Adrenal gland (tissue), 12 donors: ENCODE measurements around the gene TMEM107. TPM values are rescaled to one million over a fixed set of nuclear protein-coding genes. Genes with fewer than 3 reads are reported as not detected.

Experiments used
- DNase-seq, 7 donors: peaks; one replicate each; pipeline ENCODE4 v3.0.0-alpha.2; 2019 to 2020
- H3K27ac ChIP-seq, 5 donors: fragments of 200-600 bp; sonication (generic) in 4 of 5; 1 replicate in 3 of 5; 2 replicates in 2 of 5; pipeline versions ENCODE4 v1.5.1 to v1.8.0; 2016 to 2020; ENCODE audit warnings: mild to moderate bottlenecking in 1 of 5
- H3K27me3 ChIP-seq: fragments of 200-600 bp; 2 replicates; pipeline ENCODE4 v1.8.0; 2021
- H3K36me3 ChIP-seq, 2 donors: fragments of 200-600 bp; replicated peaks in 1 of 2; 1 replicate in 1 of 2; 2 replicates in 1 of 2; pipeline versions ENCODE4 v1.5.1 to v1.8.0; 2018 to 2022
- H3K4me1 ChIP-seq, 2 donors: fragments of 200-600 bp; replicated peaks in 1 of 2; 1 replicate in 1 of 2; 2 replicates in 1 of 2; pipeline versions ENCODE4 v1.5.1 to v1.8.0; 2018 to 2021
- H3K4me3 ChIP-seq, 4 donors: fragments of 200-600 bp; sonication (generic) in 3 of 4; one replicate each; pipeline ENCODE4 v1.5.1; 2016 to 2018
- H3K9me3 ChIP-seq, 3 donors: fragments of 200-600 bp; sonication (generic) in 1 of 3; replicated peaks in 1 of 3; 1 replicate in 2 of 3; 2 replicates in 1 of 3; pipeline versions ENCODE4 v1.5.1 to v1.8.0; 2016 to 2021
- POLR2A ChIP-seq, 2 donors: fragments of 450-650 bp; IDR thresholded peaks; one replicate each; pipeline ENCODE4 v1.6.1; 2017; ENCODE audit warnings: antibody characterized with exemption in 2 of 2, mild to moderate bottlenecking in 2 of 2, moderate library complexity in 1 of 2
- WGBS, 4 donors: extraction: QIAGEN DNeasy Blood & Tissue Kit in 2 of 4; methylation state at CpG; one replicate each; pipeline versions ENCODE4 v1.1.5 to v1.1.7; 2013 to 2017; 5-methylcytosine and 5-hydroxymethylcytosine counted together
- intact Hi-C, 2 donors: fragments of 100-400 bp; cut with DNase I; formaldehyde crosslinking; loops; one replicate each; pipeline versions ENCODE4 v1.14.1 to v1.15.0; 2022 to 2023
- polyA plus RNA-seq, 3 donors: library from polyadenylated mRNA; stranded (reverse); fragments of 200-250 nt in 2 of 3; fragments of 350-450 nt in 1 of 3; fragmentation: Illumina TruSeq in 1 of 3; extraction: RNeasy Lipid Tissue Mini Kit (QIAGEN cat#74804) in 1 of 3; gene quantifications; one replicate each; pipeline ENCODE4 v1.2.3, GENCODE V29; 2013 to 2014
- total RNA-seq, 9 donors: library from RNA; depleted of rRNA in 4 of 9; stranded (reverse); fragments of >200 nt in 4 of 9; fragments of 120-200 nt in 1 of 9; fragmentation: NEBNext Ultra II Directional in 1 of 9; extraction: Animal tissue kit (Norgen Biotek cat#: 25700) in 1 of 9; gene quantifications; one replicate each; pipeline versions ENCODE4 v1.1.0 to v1.2.4, GENCODE V29; 2013 to 2023
- TF ChIP-seq, protein P1 (sequence below), 6 experiments: fragments of 450-650 bp in 4 of 6; fragments of 200-600 bp in 2 of 6; sonication (generic) in 1 of 6; IDR thresholded peaks; 1 replicate in 5 of 6; 2 replicates in 1 of 6; pipeline versions ENCODE4 v1.5.1 to v1.8.0; 2016 to 2021; ENCODE audit warnings: antibody characterized with exemption in 6 of 6, mild to moderate bottlenecking in 2 of 6, moderate library complexity in 1 of 6
- donor health status: healthy with polysubstance abuse.
- donor health status: Bipolar disorder and iron deficiency.
- donor health status: DM: yes; HTN: yes; CAD: no.
- donor health status: DM: no; HTN: no; CAD: no.
- donor health status: DM: no; HTN: no; CAD: no.
- donor health status: DM: yes; HTN: yes; CAD: no.

The TMEM107 gene
- total and polyA plus RNA-seq, 12 donors: 6.2 to 33.6 (median 18.4) TPM

DNA sequence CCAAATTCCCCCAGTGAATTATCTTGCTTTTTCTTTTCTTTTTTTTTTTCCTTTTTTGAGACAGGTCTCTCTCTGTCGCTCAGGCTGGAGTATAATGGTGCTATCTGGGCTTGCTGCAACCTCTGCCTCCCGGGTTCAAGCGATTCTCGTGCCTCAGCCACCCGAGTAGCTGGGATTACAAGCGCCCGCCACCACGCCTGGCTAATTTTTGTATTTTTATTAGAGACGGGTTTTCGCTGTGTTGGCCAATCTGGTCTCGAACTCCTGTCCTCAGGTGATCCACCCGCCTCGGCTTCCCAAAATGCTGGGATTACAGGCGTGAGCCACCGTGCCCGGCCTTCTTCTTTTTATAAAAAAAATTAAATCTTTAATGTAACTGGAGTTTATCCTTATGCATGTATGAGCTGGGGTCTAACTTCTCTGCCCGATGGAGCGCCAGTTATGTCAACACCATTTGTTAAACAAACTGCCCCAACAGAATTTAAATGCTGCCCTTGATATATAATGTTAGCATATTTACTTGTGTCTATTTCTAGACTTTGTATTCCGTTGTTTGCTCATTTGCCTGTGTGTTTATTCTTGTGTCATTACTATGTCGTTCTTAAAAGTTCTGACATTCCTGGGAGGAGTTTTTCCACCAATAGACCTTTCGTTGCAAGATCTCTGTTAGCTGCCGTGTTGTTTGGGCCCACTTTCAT lies 34.7 kb upstream of the TMEM107 start:
- H3K4me3 ChIP-seq: peak overlapping the region in 3 of 4 donors; percentile 32 to 61 (median 56)
- no peaks in the 10 kb centered on the region for H3K27me3 ChIP-seq
- H3K4me1 ChIP-seq: peaks cover 8 to 9% of the 10 kb centered on the region in 2 donors
- no peak for TF ChIP-seq POLR2A (IDR thresholded peaks at IDR 0.05)
- TF ChIP-seq, protein P1, sequence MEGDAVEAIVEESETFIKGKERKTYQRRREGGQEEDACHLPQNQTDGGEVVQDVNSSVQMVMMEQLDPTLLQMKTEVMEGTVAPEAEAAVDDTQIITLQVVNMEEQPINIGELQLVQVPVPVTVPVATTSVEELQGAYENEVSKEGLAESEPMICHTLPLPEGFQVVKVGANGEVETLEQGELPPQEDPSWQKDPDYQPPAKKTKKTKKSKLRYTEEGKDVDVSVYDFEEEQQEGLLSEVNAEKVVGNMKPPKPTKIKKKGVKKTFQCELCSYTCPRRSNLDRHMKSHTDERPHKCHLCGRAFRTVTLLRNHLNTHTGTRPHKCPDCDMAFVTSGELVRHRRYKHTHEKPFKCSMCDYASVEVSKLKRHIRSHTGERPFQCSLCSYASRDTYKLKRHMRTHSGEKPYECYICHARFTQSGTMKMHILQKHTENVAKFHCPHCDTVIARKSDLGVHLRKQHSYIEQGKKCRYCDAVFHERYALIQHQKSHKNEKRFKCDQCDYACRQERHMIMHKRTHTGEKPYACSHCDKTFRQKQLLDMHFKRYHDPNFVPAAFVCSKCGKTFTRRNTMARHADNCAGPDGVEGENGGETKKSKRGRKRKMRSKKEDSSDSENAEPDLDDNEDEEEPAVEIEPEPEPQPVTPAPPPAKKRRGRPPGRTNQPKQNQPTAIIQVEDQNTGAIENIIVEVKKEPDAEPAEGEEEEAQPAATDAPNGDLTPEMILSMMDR (IDR thresholded peaks at IDR 0.05): no peak
- intact Hi-C loops: no loop called here
- WGBS, 4 donors: 12 to 19% (median 15%) methylated on average over 22 of the region's 22 CpGs
- H3K9me3 ChIP-seq: no peaks in the 10 kb centered on the region
- DNase-seq: peak in 1 of 7 donors; percentile 35
- no peaks in the 10 kb centered on the region for H3K36me3 ChIP-seq
- peak overlapping the region; percentile 54 to 85 (median 83) for H3K27ac ChIP-seq

DNA sequence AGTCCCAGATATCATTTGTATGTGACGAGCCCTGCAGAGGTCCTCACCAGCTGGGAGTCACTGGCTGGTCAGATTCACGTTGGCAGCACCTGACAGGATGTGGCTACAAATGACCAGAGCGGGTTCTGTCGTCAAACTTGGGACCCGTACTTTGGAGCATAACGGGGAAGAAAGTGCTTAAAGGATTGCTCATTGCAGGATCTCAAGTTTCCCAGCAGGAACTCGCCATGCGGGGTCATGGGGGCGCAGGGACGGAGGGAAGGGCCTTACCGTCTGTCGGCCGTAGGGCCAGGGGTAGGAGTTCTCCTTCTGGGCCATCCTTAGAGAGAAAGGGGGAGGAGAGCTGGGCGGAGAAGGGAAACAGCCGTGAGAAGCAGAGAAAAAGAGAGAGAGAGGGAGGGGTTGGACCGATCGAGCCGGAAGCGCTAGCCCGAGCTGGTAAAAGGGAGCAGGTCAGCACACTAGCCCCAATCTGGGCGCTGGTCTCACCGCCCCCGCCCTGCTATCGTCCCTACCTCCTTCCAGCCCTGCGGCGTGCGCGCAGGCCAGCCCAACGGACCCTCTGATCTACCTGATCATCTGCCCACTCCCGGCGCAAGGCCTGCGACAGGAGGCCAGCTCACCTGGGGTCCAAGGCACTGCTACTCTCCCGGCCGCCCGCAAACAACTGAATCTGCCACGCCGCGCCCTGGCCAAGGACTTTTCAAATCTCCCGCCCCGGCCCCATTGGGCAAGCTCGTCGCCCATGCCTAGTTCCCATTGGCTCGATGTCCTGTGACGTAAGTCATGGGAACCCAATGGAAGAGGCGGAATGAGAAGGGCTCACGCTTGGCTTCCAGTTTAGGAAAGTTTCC lies 34.0 kb upstream of the TMEM107 start, which contains the start of gene AURKB:
AURKB (minus strand) TSS at position 669 of the 854 bp plus-strand sequence; CDS start at position 318, 351 bp downstream.
- intact Hi-C loops: no loop called here
- DNase-seq: peak; percentile 96 to 98 (median 98)
- Histone ChIP-seq H3K27me3 (no peaks in the 10 kb centered on the region), H3K4me1 (peaks cover 8 to 9% of the 10 kb centered on the region in 2 donors), H3K36me3 (no peaks in the 10 kb centered on the region), H3K9me3 (no peaks in the 10 kb centered on the region), H3K4me3 (peak within 1 kb of the TSS in 3 of 4 donors; percentile 32 to 61 (median 56)), H3K27ac (peak within 1 kb of the TSS; percentile 54 to 85 (median 83))
- 3 to 12% (median 4%) methylated on average over 22 to 46 of the region's 46 CpGs for WGBS, 4 donors
- TF ChIP-seq POLR2A (IDR thresholded peaks at IDR 0.05): peak in 1 of 2 donors; percentile 16
- TF ChIP-seq, protein P1 (IDR thresholded peaks at IDR 0.05): no peak

DNA sequence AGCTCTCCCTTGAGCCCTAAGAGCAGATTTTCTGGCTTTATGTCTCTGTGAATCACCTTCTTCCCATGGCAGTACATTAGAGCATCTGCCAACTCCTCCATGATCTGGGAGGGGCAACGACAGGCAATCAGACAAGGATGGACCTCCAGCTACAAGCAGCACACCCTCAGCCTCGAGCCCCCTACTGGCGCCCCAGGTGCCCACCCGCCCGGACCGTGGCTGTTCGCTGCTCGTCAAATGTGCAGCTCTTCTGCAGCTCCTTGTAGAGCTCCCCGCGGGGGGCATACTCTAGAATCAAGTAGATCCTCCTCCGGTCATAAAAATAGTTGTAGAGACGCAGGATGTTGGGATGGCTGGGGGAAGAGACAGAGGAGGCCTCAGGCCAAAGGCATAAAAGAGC lies 30.4 kb upstream of the TMEM107 start:
- no peaks in the 10 kb centered on the region for H3K27me3 ChIP-seq
- no peaks in the 10 kb centered on the region for H3K9me3 ChIP-seq
- WGBS, 4 donors: 90 to 94% (median 93%) methylated on average over 11 to 12 of the region's 12 CpGs
- intact Hi-C loops: no loop called here
- H3K4me3 ChIP-seq: no peak overlapping the region
- no peak overlapping the region for H3K27ac ChIP-seq
- H3K36me3 ChIP-seq: no peaks in the 10 kb centered on the region
- peaks cover 8 to 9% of the 10 kb centered on the region in 2 donors for H3K4me1 ChIP-seq
- DNase-seq: no peak
- no peak for TF ChIP-seq POLR2A (IDR thresholded peaks at IDR 0.05)
- TF ChIP-seq, protein P1 (IDR thresholded peaks at IDR 0.05): no peak
